HG03378 (cell line): ENCODE data around the gene CPM.

Experiments used
- ATAC-seq: cut with Tn5 transposase; IDR thresholded peaks from one replicate; pipeline ENCODE4 v1.9.1; 2021; ENCODE audit warnings: mild to moderate bottlenecking, moderate library complexity; ENCODE audit not compliant: unreplicated experiment

CPM gene

DNA sequence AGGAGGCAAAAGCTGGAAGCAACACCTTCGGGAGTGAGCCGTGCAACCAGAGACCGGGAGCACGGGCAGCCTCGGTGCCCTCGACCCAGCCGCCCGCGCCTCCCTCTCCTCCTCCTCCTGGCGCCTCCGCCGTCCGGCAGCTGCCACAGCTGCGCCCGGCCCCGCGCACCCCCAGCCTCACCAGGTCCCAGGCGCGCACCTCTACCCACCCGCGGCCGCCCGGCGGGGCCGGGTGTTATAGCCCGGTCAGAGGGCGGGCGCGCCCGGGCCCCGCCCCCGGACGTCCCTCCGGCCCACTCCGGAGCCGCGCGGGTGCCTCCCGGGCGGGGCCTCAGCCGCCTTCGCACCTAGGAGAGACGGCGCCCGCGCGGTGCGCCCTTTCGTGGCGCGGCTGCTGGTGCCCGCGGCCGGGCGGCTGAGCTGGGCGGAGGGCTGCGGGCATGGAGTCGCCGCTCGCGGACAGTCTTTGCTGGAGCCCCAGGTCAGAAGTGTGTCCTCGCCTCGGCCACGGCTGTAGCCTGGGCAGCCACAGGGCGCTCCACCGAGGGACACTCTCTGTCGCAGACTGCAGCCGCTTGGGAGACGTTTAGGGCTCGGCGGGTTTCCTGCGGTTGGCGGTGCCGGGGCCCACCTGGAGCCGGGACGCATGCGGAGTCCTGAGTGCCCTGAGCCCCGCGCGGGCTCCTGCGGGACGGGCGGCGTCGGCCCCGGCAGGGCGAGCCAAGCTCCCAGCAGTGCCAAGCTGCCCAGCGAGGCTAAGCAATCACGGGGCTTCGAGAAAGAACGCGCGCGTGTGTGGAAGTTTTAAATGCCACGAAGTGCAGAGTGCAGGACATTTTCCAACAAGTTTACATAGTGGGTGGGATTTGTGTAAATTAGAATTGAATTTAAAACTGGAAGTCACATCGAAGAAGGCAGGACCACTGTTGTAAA, at the start of gene CPM:
CPM (minus strand) TSS at position 211 of the 933 bp plus-strand sequence. CDS start 334 bp downstream, outside the sequence.
- peak; percentile 53 for ATAC-seq

GRCh38 chr12:68981516-68981915, 48.5 kb upstream of the CPM start:
- ATAC-seq: no peak

DNA sequence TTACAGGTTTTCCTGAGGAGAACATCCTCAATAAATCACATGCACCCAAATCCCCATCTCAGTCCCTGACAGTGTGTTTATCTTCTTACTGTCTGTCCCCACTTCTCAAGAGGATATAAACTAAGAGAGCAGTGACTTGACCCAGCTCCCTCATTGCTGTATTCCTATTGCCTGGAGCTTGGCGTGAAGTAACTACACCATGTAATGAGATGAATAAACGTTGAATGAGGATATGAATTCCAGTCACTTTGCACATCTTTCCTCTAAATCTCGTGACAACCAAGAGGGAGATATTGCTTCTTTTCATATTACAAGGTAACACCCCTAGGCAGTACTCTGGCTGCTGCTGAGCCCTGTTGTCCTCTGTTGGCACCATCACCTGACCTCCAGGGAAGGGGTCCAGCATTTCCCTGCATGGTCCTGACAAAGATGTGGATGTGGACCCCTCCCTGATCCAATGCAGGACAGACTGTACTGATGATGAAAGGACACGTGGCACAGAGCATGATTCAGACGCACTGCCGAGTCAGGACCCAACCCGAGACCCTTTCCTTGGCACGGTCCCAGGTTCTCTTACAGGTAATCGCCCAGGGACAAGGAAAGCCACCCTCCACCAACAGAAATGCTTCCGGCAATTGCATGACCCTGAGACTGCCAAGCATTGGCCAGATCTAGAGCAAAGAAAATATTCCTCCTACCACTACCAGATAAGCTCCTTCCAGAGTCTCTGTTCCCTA, 47.7 kb upstream of the CPM start:
- ATAC-seq: no peak

DNA sequence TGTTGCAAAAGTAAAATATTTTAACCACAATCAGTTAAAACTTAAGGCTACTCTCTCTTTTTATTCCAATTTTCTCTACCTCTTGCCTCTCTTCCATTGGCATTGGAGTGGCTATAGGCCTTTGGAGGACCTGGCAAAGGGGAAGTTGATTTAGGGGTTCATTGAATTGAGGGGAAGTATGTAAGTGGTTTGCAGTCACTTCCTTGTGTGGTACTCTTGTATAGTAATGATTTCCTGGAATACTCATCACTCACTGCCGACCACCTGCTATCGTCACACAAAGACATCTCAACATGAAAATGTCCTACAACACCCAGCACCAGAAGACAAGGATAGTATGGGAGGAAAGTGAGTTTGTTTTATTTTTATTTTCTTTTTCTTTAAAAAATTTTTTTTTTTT, 45.7 kb upstream of the CPM start:
- no peak for ATAC-seq

DNA sequence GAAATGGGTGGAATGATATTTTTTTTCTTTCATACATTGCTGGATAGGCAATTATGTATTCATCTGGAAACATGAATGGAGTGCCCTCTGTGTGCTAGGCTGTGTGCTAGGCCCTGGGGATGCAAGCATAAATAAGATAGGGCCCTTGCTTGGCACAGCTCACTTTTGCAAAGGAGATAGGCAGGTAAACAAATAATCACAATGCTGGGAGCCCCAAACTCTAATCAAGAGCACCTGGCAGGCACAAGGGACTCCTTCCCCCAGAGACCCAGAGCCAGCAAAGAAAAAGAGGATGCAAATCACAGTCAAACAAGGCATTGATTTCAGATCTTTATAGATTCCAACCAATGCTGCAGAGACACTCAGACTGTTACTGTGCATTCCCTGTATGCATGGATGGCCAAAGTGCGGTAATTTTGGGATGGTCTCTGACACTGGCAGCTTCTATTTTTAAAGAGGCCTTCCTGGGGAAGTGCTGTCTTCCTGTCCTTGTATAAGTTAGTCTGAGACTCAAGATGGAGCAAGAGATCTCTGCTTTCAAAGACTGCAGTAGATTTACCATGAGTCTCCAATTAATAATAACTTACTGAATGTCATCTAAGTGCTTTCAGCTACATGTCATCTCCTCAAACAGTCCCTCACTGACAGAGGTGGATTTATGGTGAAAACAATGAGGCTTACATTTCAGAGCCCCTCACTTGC, 45.1 kb upstream of the CPM start:
- no peak for ATAC-seq

DNA sequence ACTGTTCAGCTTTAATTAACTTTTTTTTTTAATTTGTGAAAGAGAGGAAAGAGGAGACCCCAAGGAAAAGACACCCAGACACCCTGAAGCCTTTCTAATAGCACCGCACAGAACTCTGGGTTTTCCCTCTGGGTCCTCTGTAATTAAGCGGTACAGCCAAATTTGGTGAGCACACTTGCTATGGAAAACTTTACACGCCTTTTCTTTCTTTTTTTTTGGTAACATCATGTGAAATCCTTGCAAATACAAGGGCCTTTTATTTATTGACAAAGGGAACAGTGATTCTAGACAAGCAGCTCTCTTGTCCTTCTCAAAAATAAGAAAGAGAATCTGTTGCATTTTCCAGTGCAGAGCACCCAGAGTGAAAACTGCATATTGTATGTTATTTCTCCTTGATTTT, 44.4 kb upstream of the CPM start:
- ATAC-seq: no peak

GRCh38 chr12:68976395-68976841, 43.4 kb upstream of the CPM start:
- ATAC-seq: no peak

DNA sequence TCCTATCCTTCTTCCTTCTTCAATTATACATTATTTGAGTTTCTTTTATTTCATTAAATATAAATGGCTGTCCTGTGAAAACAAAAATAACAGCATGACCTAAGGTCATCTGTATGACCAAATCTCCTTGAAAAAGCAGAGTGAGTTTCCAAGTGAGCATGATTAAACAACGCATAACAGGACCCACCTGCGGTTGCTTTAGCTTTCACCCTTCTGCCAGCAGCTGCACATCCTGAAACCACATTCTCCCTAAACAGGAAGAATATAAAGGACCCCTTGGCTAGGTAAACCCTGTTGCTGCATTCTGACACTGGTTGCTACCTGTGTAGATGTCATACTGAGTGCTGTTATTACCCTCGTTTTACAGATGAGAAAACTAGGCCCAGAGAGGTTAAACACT, 42.8 kb upstream of the CPM start:
- no peak for ATAC-seq

DNA sequence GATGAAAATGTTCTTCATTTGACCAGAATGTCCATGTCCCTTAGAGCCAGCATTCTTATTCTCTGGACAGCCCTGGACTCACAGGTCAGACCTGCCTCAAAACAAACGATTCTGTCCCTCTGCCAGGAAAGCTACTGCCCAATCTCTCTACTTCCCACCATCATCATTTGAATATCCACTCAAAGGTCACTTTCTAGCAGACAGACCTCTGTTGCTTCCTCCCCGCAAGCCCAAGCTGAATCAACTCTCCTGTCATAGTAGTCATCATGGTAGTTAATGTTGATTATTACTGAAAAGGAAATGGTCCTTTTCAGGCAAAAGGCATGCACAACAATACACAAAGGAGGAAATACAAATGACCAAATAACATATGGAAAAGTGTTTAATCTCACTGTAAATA, 39.6 kb upstream of the CPM start:
- ATAC-seq: no peak

- ATAC-seq: no peak
Measured at GRCh38 chr12:68971404-68971803, 38.4 kb upstream of the CPM start.

GRCh38 chr12:68970951-68971350, 38.0 kb upstream of the CPM start:
- ATAC-seq: no peak

- no peak for ATAC-seq
Measured at GRCh38 chr12:68970306-68970705, 37.3 kb upstream of the CPM start.

GRCh38 chr12:68967046-68967445, 34.1 kb upstream of the CPM start:
- ATAC-seq: no peak

DNA sequence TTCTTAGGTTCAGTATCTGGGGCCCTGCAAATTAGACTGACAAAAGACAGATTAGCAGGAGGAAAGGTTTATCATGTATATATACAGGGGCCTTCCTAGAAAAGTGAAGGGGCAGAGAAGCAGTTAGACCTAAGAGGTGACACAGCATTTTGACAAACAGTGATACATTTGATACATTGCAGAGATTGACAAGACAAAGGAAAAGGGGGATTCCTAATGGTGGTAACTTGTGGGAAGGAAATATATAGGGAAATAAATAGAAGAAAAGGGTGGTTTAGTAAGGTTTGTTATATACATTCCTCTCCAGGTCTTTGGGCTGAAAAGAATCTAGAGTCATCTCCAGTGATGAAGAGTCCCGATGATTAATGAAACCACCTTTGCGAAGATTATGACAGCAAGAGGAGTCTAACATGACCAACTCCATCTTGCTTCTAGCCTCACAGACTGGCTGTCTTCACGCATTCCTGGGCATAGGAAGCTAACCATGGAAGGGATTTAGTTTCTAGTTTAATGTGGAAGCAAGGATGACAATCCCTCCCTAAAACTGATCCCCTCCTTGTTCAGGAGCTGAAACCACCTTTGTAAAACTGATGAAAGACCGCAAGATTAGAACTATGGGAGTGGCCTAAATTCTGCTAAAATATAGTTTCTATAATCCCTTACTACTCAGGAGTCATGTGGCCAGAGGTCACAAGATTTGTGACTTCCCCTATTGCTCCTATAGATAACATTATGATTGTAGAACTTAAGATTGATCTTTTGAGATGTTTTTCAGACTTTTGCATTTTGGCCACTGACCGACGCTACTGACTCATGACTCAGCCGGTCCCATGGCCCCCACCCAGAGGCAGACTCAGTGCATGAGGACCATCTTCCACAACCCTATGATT, 31.1 kb upstream of the CPM start:
- no peak for ATAC-seq

DNA sequence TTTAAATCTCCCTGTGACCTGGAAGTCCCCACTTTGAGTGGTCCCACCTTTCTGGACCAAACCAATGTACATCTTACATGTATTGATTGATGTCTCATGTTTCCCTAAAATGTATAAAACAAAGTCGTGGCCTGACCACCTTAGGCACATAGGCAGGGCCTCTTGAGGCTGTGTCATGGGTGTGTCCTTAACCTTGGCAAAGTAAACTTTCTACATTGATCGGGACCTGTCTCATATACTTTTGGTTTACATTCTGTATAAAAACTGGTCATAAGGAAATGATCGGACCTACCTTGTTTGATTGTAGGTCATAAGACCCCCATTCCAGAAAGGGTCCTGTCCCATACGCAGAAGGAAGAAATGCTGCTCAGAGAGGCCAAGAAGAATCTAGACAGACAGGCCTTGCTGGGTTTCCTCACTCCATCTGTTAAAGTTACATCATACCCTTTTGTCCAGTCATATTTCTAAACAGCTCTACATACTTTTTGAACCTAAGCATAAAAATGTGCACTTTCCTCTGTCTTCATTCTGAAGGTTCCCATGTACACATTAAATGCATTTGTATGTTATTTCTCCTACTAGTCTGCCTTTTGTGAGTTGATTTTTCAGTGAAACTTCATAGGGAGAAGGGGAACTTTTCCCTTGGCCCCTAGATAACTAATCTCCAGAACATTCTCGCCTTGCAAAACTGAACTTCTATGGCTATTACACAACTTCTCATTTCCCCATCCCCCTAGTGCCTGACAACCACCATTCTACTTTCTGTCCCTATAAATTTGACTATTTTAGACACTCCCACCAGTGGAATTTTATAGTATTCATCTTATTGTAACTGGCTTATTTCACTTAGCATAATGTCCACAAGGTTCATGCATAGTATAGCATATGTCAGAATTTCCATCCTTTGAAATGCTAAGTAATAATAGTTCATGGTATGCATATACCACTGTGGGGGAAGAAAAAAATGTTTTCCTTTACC, 30.2 kb upstream of the CPM start:
- ATAC-seq: no peak

- ATAC-seq: no peak
Measured at GRCh38 chr12:68959891-68960464, 27.0 kb upstream of the CPM start.

- ATAC-seq: no peak
Measured at GRCh38 chr12:68959143-68959858, 26.3 kb upstream of the CPM start.

DNA sequence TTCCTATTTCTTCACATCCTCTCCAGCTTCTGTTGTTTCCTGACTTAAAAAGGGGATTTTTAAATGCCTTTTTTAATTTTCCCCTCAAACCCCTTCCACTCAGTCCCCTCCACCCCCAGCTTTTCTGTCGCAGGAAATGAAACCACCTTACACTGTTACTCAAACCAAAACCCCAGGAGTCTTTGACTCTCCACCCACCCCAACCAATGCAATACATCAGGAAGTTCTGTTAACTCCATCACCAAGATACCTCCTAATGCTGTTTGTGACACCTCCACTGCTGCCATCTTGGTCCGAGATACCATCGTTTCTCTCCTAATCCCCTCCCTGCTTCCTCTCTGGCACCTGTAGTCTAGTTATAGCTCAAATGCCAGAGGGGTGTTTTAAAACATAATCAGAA, 25.4 kb upstream of the CPM start:
- peak; percentile 97 for ATAC-seq
